ENCODE results near the gene TMEM167B.
"Not testable (repeated sequence)": the region's sequence is repeated elsewhere in the genome, so short reads cannot be mapped to it uniquely, and the experiment has no call there.

Gene TMEM167B

GRCh38 chr1:109090196-109091077 is at the start of gene TMEM167B:
Gene TMEM167B, plus strand, starts transcription at chr1:109090764. Its CDS starts 109 bp downstream, at chr1:109090873.
- peak; percentile 87 for DNase-seq

GRCh38 chr1:109040989-109041620 is 49.5 kb upstream of the TMEM167B start:
- DNase-seq, result peak; percentile 42

GRCh38 chr1:109041621-109042468 is 48.7 kb upstream of the TMEM167B start, which contains the start of gene WDR47:
Gene WDR47, minus strand, starts transcription at chr1:109042102. Its CDS starts 18,590 bp downstream, at chr1:109023512.
- DNase-seq, result peak; percentile 77

- no peak for DNase-seq
Measured at GRCh38 chr1:109045595-109045994, 45.0 kb upstream of the TMEM167B start.

GRCh38 chr1:109046671-109047070 is 43.9 kb upstream of the TMEM167B start:
- no peak for DNase-seq

- no peak for DNase-seq
Measured at GRCh38 chr1:109047339-109047738, 43.2 kb upstream of the TMEM167B start.

GRCh38 chr1:109048335-109048734 is 42.2 kb upstream of the TMEM167B start:
- DNase-seq, result no peak

- no peak for DNase-seq
Measured at GRCh38 chr1:109050228-109050995, 40.2 kb upstream of the TMEM167B start.

- DNase-seq, result not testable (repeated sequence)
Measured at GRCh38 chr1:109052145-109052544, 38.4 kb upstream of the TMEM167B start.

- no peak for DNase-seq
Measured at GRCh38 chr1:109056064-109056463, 34.5 kb upstream of the TMEM167B start.

GRCh38 chr1:109059026-109059425 is 31.5 kb upstream of the TMEM167B start:
- DNase-seq, result no peak

- no peak for DNase-seq
Measured at GRCh38 chr1:109060707-109061106, 29.9 kb upstream of the TMEM167B start.

- no peak for DNase-seq
Measured at GRCh38 chr1:109061183-109061582, 29.4 kb upstream of the TMEM167B start.

- DNase-seq, result no peak
Measured at GRCh38 chr1:109065137-109065536, 25.4 kb upstream of the TMEM167B start.

- no peak for DNase-seq
Measured at GRCh38 chr1:109067883-109068282, 22.7 kb upstream of the TMEM167B start.

- DNase-seq, result no peak
Measured at GRCh38 chr1:109069294-109069693, 21.3 kb upstream of the TMEM167B start.

- DNase-seq, result peak; percentile 72
Measured at GRCh38 chr1:109075531-109076490, 14.8 kb upstream of the TMEM167B start, which contains the start of gene TAF13. Gene TAF13, minus strand, starts transcription at chr1:109076003. Its CDS starts 56 bp downstream, at chr1:109075947.

GRCh38 chr1:109078317-109078716 is 12.2 kb upstream of the TMEM167B start:
- DNase-seq, result no peak

- DNase-seq, result no peak
Measured at GRCh38 chr1:109079240-109079622, 11.3 kb upstream of the TMEM167B start.

- DNase-seq, result no peak
Measured at GRCh38 chr1:109080441-109081082, 10.0 kb upstream of the TMEM167B start.
